Lung (tissue), 12 donors: Measurements from ENCODE around the gene KCND2. TPM values are rescaled to one million over a fixed set of nuclear protein-coding genes. Genes with fewer than 3 reads are reported as not detected.

Source experiments
- ATAC-seq: fragments of 200-7000 bp; cut with Tn5 transposase; one replicate; pipeline ENCODE4 v1.9.1; 2020; ENCODE audit warnings: moderate number of reproducible peaks; ENCODE audit not compliant: insufficient read depth, low FRiP score
- DNase-seq, 3 donors: peaks; one replicate each; pipeline ENCODE4 v3.0.0-alpha.2; 2013 to 2017
- H3K27ac ChIP-seq, 2 donors: one replicate each; pipeline ENCODE4 v1.5.1; 2013; ENCODE audit warnings: mild to moderate bottlenecking in 2 of 2, moderate library complexity in 2 of 2, control low read depth in 1 of 2, inconsistent platforms in 1 of 2, low read depth in 1 of 2, low read length in 1 of 2
- H3K27me3 ChIP-seq, 3 donors: one replicate each; pipeline ENCODE4 v1.5.1; 2013; ENCODE audit warnings: low read length in 2 of 3; ENCODE audit not compliant: control insufficient read depth in 3 of 3, insufficient read depth in 3 of 3
- H3K36me3 ChIP-seq, 4 donors: one replicate each; pipeline ENCODE4 v1.5.1; 2013; ENCODE audit warnings: low read length in 4 of 4, mild to moderate bottlenecking in 1 of 4, moderate library complexity in 1 of 4; ENCODE audit not compliant: control insufficient read depth in 4 of 4, insufficient read depth in 4 of 4
- H3K4me1 ChIP-seq, 5 donors: one replicate each; pipeline ENCODE4 v1.5.1; 2013; ENCODE audit warnings: low read length in 5 of 5, mild to moderate bottlenecking in 2 of 5, moderate library complexity in 1 of 5; ENCODE audit not compliant: control insufficient read depth in 5 of 5, insufficient read depth in 5 of 5
- H3K4me3 ChIP-seq: one replicate; pipeline ENCODE4 v1.5.1; 2013; ENCODE audit warnings: mild to moderate bottlenecking, control low read depth, moderate library complexity
- H3K9ac ChIP-seq, 2 donors: one replicate each; pipeline ENCODE4 v1.5.1; 2013; ENCODE audit warnings: low read length in 2 of 2, control low read depth in 1 of 2; ENCODE audit not compliant: insufficient read depth in 1 of 2
- H3K9me3 ChIP-seq, 4 donors: one replicate each; pipeline ENCODE4 v1.5.1; 2013; ENCODE audit warnings: low read length in 3 of 4, mild to moderate bottlenecking in 1 of 4, moderate library complexity in 1 of 4; ENCODE audit not compliant: control insufficient read depth in 4 of 4, insufficient read depth in 3 of 4
- CTCF ChIP-seq: IDR thresholded peaks from 2 replicates; pipeline ENCODE4 v1.5.1; 2012; ENCODE audit warnings: mild to moderate bottlenecking; ENCODE audit errors: control extremely low read depth, extremely low read depth
- WGBS, 2 donors: extraction: QIAGEN DNeasy Blood & Tissue Kit; methylation state at CpG; one replicate each; pipeline ENCODE4 v1.1.7; 2013; 5-methylcytosine and 5-hydroxymethylcytosine counted together
- polyA plus RNA-seq, 2 donors: library from polyadenylated mRNA; stranded (reverse); fragments of 200-250 nt; gene quantifications; one replicate each; pipeline ENCODE4 v1.2.1, GENCODE V29; 2013
- total RNA-seq, 2 donors: library from RNA; depleted of rRNA in 1 of 2; stranded (reverse); fragments of >200 nt in 1 of 2; gene quantifications; one replicate each; pipeline ENCODE4 v1.2.1, GENCODE V29; 2014 to 2021
- donor health status: control.
- donor health status: control.
- donor health status: Bipolar disorder and iron deficiency.
- donor health status: healthy.
- donor health status: DM: yes; HTN: yes; CAD: no.

The KCND2 gene
- total and polyA plus RNA-seq, 4 donors, result 0.03 to 1.1 (median 0.10) TPM

GRCh38 chr7:120582916-120583315 is 309.9 kb downstream of the KCND2 start:
- no peaks in the 10 kb centered on the region for H3K4me1 ChIP-seq
- no peaks in the 10 kb centered on the region for H3K36me3 ChIP-seq
- no peak overlapping the region for H3K9ac ChIP-seq
- DNase-seq, result no peak
- H3K4me3 ChIP-seq, result no peak overlapping the region
- ATAC-seq, result no peak
- no peaks in the 10 kb centered on the region for H3K27me3 ChIP-seq
- no peaks in the 10 kb centered on the region for H3K9me3 ChIP-seq
- no peak overlapping the region for H3K27ac ChIP-seq
- TF ChIP-seq CTCF, result no peak
- 88 to 89% methylated on average over 4 of the region's 4 CpGs for WGBS, 2 donors

GRCh38 chr7:120583899-120584586 is 311.1 kb downstream of the KCND2 start:
- no peaks in the 10 kb centered on the region for H3K27me3 ChIP-seq
- WGBS, 2 donors, result 76 to 79% methylated on average over 4 of the region's 4 CpGs
- H3K36me3 ChIP-seq, result no peaks in the 10 kb centered on the region
- no peak overlapping the region for H3K27ac ChIP-seq
- DNase-seq (no peak), ATAC-seq (no peak)
- H3K4me1 ChIP-seq, result no peaks in the 10 kb centered on the region
- H3K4me3 ChIP-seq, result no peak overlapping the region
- H3K9ac ChIP-seq, result no peak overlapping the region
- H3K9me3 ChIP-seq, result no peaks in the 10 kb centered on the region
- no peak for TF ChIP-seq CTCF

GRCh38 chr7:120586571-120586970 is 313.6 kb downstream of the KCND2 start:
- Histone ChIP-seq H3K9ac (no peak overlapping the region), H3K27ac (no peak overlapping the region), H3K9me3 (no peaks in the 10 kb centered on the region), H3K27me3 (no peaks in the 10 kb centered on the region), H3K4me1 (no peaks in the 10 kb centered on the region), H3K36me3 (no peaks in the 10 kb centered on the region), H3K4me3 (no peak overlapping the region)
- ATAC-seq, result no peak
- TF ChIP-seq CTCF, result no peak
- no peak for DNase-seq
- WGBS, 2 donors, result 43 to 47% methylated on average over 3 of the region's 3 CpGs

- 83 to 84% methylated on average over 3 of the region's 3 CpGs for WGBS, 2 donors
- Histone ChIP-seq H3K36me3 (no peaks in the 10 kb centered on the region), H3K4me1 (no peaks in the 10 kb centered on the region), H3K27me3 (no peaks in the 10 kb centered on the region), H3K4me3 (no peak overlapping the region), H3K9me3 (no peaks in the 10 kb centered on the region), H3K27ac (no peak overlapping the region), H3K9ac (no peak overlapping the region)
- no peak for DNase-seq
- no peak for TF ChIP-seq CTCF
- no peak for ATAC-seq
Measured at GRCh38 chr7:120587243-120587642, 314.3 kb downstream of the KCND2 start.
